Lower leg skin (tissue), 3 donors: ENCODE measurements around the gene SDCBP2.

Source experiments
- POLR2A ChIP-seq, 2 donors: fragments of 450-650 bp; IDR thresholded peaks; one replicate each; pipeline ENCODE4 v1.6.1; 2016 to 2017; ENCODE audit warnings: antibody characterized with exemption in 2 of 2, mild to moderate bottlenecking in 1 of 2, moderate library complexity in 1 of 2
- TF ChIP-seq, protein P1 (sequence below), 3 donors: fragments of 450-650 bp; IDR thresholded peaks; one replicate each; pipeline ENCODE4 v1.5.1; 2016; ENCODE audit warnings: antibody characterized with exemption in 3 of 3, mild to moderate bottlenecking in 3 of 3, moderate library complexity in 2 of 3

DNA sequence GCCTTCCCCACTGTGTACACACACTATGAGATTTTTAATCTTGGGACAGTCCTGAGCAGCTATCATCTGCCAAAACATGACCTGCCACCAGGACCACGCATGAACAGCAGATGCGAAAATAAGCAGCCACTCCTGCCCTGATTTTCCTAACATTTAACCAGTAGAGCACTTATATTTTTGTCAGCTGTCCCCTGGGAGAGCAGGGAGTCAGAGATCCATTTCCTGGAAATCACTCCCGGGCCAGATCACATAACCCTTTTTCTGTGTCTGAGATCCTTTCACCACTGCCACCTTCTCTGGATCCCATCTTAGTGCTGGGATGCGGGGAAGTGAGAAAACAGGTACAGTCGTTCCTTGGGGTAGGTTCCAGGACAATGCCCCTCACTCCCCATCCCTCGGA lies 5.7 kb downstream of the SDCBP2 start:
- no peak for TF ChIP-seq POLR2A (IDR thresholded peaks at IDR 0.05)
- TF ChIP-seq, protein P1, sequence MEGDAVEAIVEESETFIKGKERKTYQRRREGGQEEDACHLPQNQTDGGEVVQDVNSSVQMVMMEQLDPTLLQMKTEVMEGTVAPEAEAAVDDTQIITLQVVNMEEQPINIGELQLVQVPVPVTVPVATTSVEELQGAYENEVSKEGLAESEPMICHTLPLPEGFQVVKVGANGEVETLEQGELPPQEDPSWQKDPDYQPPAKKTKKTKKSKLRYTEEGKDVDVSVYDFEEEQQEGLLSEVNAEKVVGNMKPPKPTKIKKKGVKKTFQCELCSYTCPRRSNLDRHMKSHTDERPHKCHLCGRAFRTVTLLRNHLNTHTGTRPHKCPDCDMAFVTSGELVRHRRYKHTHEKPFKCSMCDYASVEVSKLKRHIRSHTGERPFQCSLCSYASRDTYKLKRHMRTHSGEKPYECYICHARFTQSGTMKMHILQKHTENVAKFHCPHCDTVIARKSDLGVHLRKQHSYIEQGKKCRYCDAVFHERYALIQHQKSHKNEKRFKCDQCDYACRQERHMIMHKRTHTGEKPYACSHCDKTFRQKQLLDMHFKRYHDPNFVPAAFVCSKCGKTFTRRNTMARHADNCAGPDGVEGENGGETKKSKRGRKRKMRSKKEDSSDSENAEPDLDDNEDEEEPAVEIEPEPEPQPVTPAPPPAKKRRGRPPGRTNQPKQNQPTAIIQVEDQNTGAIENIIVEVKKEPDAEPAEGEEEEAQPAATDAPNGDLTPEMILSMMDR (IDR thresholded peaks at IDR 0.05) = no peak
